GM21723 (cell line): Measurements from ENCODE around the gene NISCH.

Experiments used
- ATAC-seq: cut with Tn5 transposase; IDR thresholded peaks from one replicate; pipeline ENCODE4 v1.9.1; 2021; ENCODE audit warnings: mild to moderate bottlenecking, moderate library complexity; ENCODE audit not compliant: unreplicated experiment

NISCH gene

GRCh38 chr3:52455283-52456168 lies at the start of gene NISCH:
Gene NISCH (plus strand): TSS chr3:52455604. CDS start chr3:52455642, 38 bp downstream.
- peak; percentile 72 for ATAC-seq

- ATAC-seq: no peak
Measured at GRCh38 chr3:52406231-52406661, 49.2 kb upstream of the NISCH start.

- ATAC-seq: no peak
Measured at GRCh38 chr3:52406791-52407510, 48.5 kb upstream of the NISCH start.

DNA sequence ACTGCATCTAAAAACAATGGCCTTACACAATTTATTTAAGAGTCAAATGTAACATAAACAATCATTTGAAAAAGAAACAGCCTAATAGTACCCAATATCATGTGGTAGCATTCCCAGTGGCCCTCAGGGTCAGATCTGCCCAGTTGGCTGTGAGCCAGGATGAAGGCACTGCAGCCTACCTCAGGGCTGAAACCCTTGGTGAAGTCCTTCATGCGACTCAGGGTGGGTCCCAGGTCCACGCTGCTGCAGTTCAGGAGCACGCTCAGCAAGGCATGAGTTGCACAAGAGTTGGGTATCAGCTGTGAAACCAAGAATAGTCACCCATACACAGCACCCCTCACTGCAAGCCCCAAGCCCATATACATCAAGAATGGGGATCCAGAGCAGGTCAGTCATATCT lies 47.6 kb upstream of the NISCH start:
- ATAC-seq: no peak

DNA sequence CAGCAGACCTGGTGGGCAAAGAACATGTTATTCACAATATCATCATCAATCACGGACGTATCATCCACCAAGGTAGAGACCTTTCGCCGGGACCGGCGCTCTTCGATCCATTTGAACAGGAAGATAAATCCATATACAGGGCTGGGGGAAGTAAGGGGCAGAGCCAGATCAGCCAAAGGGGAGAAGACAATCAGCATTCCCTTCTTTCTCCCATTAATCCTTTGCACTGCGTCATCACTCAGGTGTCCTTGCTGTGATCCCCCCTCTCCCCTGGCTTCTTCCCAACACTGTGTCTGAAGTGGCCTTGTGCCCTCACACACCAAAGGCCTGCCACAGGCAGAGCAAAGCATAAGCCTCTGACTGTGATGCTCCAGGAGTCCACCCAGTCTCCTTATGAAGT lies 46.9 kb upstream of the NISCH start:
- ATAC-seq: no peak

DNA sequence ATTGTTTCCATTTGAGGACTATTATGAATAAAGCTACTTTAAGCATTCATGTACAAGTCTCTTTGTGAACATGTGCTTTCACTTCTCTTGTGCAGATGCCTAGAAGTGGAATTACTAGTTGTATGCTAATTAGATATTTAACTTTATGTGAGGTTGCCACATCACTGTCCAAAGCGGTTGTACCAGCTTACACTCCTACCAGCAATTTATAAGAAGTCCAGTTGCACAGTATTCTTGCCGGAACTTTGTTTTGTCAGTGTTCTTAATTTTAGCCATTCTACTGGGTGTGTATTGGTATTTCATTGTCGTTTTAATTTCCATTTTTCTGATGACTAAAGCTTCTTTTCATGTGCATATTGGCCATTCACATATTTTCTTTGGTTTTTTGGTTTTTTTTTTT lies 39.6 kb upstream of the NISCH start:
- ATAC-seq: no peak

- no peak for ATAC-seq
Measured at GRCh38 chr3:52420388-52420787, 35.0 kb upstream of the NISCH start.

DNA sequence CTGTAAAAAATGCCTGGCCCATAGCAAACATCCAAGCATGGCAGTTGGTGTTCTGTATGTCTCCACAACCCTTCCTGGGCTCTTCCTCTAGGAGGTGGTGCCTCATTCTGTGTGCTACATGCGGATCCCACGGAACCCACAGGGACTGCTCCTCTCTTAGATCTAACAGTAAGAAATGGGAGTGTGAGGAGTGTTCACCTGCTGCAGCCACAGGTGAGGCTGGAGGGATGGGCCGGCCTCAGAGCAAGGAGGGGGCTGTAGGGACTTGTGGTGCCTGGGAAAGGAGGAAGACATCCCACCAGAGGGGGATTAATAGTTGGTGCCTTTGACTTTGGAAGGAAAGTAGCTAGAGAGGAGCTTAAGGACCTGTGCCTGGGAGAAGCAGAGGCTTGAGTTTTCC lies 32.7 kb upstream of the NISCH start:
- no peak for ATAC-seq

GRCh38 chr3:52423173-52423572 lies 32.2 kb upstream of the NISCH start:
- no peak for ATAC-seq

- no peak for ATAC-seq
Measured at GRCh38 chr3:52428151-52429005, 27.0 kb upstream of the NISCH start.

- no peak for ATAC-seq
Measured at GRCh38 chr3:52429031-52429430, 26.4 kb upstream of the NISCH start.

DNA sequence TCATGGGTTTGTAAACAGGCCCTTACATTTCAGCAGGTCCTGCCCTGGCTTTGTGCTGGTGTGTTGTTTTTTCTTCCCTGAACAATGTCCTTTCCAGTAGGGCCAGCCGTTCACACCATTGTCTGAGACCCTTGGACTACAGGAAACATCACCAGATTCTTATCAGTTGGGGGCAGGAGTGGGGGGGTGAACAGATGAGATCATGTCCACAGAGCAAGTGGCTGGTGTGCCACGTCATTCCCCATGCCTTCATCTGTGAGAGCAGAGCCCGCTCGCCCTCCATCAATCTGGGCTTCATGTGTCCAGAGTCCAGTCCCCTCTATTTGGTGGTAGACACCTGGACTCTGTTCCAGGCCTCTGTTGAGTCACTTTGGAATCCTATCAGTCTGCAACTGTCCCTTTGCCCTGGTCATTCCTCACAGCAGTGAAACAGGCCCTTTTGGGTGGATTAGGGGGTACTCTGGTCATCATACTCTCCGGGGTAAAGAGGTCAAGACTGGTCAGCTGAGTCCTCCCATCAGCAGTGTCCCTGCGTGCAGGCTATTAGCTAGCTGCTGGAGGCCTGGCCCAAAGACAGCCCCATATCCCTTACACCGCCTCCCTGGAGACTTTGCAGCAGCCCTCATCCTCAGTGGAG lies 25.5 kb upstream of the NISCH start:
- no peak for ATAC-seq

DNA sequence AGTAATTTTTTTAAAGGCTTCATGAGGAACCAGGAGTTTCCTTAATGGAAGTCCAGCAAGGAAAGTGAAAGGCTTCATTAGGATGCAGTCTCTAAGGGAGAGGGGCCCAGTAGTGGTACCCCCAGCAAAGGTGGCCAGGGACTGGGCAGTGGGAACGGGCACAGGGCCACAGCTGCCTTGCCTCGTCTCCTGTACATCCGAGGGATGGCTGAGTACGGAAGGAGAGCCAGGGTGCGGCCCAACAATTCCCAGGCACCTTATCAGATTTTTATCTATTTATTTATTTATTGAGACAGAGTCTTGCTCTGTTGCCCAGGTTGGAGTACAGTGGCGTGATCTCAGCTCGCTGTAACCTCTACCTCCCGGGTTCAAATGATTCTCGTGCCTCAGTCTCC lies 25.0 kb upstream of the NISCH start:
- no peak for ATAC-seq

- no peak for ATAC-seq
Measured at GRCh38 chr3:52431459-52432223, 23.8 kb upstream of the NISCH start.

DNA sequence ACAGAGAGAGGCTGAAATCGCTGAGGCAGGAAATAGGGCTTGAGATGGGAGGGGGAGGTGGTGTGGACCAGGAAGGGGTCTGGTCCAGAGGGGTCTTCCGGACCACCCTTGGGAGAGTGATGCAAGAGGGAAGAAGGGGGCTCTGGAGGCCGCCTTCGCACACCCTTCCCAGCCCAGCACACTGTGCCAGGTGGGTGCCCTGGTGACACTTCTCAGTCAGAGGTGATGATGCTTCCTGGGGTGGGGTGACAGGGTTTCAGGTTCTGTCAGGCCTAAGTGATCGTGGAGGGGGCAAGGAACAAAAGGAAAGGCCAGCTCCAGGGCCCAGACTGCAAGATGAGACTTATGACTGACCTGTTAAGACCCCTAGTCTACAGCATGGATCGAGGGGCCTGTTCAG lies 23.2 kb upstream of the NISCH start:
- ATAC-seq: no peak

- ATAC-seq: no peak
Measured at GRCh38 chr3:52432691-52433141, 22.7 kb upstream of the NISCH start.

GRCh38 chr3:52433328-52433995 lies 21.9 kb upstream of the NISCH start:
- ATAC-seq: no peak

DNA sequence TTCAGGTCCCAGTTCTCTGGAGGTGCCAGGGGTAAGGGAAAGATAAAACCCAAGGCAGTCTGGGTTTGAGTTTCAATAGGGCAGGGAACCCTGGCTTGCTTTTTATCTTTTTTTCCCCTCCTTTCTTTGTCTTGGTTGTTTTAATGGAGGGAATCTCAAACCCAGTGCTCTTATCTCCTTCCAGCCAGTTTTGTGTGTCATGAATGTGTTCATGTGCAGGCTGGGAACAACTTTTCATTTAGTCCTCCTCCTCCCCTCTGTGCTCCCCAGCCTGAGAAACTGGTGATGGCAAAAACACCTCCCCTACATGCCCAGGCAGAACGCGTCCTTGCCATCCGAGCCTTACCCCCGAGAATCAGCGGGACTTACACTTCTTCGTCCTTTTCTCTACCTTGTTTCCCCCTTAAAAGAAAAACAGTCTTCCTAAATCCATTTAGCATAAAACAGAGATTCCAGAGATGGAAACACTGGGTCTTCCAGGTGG lies 21.4 kb upstream of the NISCH start:
- no peak for ATAC-seq

- ATAC-seq: no peak
Measured at GRCh38 chr3:52434491-52435115, 20.8 kb upstream of the NISCH start.
